Measurements from ENCODE around the gene NKX2-4.

DNA sequence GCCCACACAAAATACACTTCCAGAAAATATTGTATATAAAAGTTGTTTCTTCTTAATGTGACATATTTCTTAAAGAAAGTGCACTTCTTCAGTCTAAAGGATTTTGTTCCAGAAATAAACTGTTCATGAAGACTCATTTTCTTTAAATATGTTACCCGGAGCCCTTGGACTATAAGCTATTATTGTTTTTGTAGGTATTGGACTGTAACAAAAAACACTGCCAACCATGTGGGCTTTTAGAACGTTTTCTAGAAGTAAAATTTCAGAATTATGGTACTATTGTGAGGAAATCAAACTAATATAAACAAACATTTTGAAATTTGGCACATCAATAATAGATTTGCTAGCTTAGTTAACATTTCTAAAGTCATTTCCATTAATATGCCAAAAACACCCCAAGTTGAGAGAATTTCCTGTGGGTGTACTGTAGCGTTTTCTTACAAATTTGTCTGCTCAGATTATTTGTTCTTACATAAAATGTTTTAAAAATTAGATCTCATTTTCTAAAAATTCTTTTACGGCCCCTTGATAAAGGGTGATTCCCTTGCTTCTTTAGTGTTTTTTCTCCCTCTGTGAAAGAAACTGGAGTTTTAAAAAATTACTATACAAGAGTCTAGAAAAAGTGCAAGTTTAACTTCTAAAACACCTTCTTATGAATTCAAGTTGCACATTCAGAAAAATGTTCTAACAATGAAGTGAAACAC is 3.4 kb downstream of the NKX2-4 start:
- TF ChIP-seq, protein P1, sequence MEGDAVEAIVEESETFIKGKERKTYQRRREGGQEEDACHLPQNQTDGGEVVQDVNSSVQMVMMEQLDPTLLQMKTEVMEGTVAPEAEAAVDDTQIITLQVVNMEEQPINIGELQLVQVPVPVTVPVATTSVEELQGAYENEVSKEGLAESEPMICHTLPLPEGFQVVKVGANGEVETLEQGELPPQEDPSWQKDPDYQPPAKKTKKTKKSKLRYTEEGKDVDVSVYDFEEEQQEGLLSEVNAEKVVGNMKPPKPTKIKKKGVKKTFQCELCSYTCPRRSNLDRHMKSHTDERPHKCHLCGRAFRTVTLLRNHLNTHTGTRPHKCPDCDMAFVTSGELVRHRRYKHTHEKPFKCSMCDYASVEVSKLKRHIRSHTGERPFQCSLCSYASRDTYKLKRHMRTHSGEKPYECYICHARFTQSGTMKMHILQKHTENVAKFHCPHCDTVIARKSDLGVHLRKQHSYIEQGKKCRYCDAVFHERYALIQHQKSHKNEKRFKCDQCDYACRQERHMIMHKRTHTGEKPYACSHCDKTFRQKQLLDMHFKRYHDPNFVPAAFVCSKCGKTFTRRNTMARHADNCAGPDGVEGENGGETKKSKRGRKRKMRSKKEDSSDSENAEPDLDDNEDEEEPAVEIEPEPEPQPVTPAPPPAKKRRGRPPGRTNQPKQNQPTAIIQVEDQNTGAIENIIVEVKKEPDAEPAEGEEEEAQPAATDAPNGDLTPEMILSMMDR (IDR thresholded peaks at IDR 0.05) = no peak
- TF ChIP-seq ZFX (IDR thresholded peaks at IDR 0.05; ENCODE audit: borderline replicate concordance) = no peak

Measured in 22Rv1 (cell line).